ENCODE data around the gene BEAN1.

BEAN1 gene

GRCh38 chr16:66427036-66427860 lies at the start of gene BEAN1:
BEAN1 (plus strand) TSS chr16:66427295; CDS start chr16:66437677, 10,382 bp downstream.
- DNase-seq: peak; percentile 21

- DNase-seq: no peak
Observed at GRCh38 chr16:66377324-66377723, 49.8 kb upstream of the BEAN1 start.

GRCh38 chr16:66378741-66379570 lies 48.1 kb upstream of the BEAN1 start:
- DNase-seq: no peak

GRCh38 chr16:66379571-66379941 lies 47.5 kb upstream of the BEAN1 start:
- DNase-seq: no peak

GRCh38 chr16:66380421-66380820 lies 46.7 kb upstream of the BEAN1 start:
- no peak for DNase-seq

GRCh38 chr16:66381585-66382170 lies 45.4 kb upstream of the BEAN1 start:
- no peak for DNase-seq

GRCh38 chr16:66382171-66382965 lies 44.7 kb upstream of the BEAN1 start:
- peak; percentile 94 for DNase-seq

- peak; percentile 90 for DNase-seq
Observed at GRCh38 chr16:66382966-66383299, 44.2 kb upstream of the BEAN1 start.

- no peak for DNase-seq
Observed at GRCh38 chr16:66383551-66383950, 43.5 kb upstream of the BEAN1 start.

GRCh38 chr16:66385415-66385814 lies 41.7 kb upstream of the BEAN1 start:
- no peak for DNase-seq

- no peak for DNase-seq
Observed at GRCh38 chr16:66386629-66387622, 40.2 kb upstream of the BEAN1 start.

- DNase-seq: no peak
Observed at GRCh38 chr16:66387817-66388332, 39.2 kb upstream of the BEAN1 start.

GRCh38 chr16:66388350-66389139 lies 38.5 kb upstream of the BEAN1 start:
- DNase-seq: no peak

- no peak for DNase-seq
Observed at GRCh38 chr16:66389256-66390176, 37.6 kb upstream of the BEAN1 start.

- no peak for DNase-seq
Observed at GRCh38 chr16:66390346-66391108, 36.6 kb upstream of the BEAN1 start.

- DNase-seq: no peak
Observed at GRCh38 chr16:66391726-66392670, 35.1 kb upstream of the BEAN1 start.

GRCh38 chr16:66395806-66396555 lies 31.1 kb upstream of the BEAN1 start:
- DNase-seq: no peak

Data from EL (cell line).